ENCODE results near the gene CYP2C8.

CYP2C8 gene

GRCh38 chr10:94991243-94991888 lies 77.9 kb downstream of the CYP2C8 start:
- TF ChIP-seq ESRRG (CRISPR knock-in tag; IDR thresholded peaks at IDR 0.05) (no peak), ZNF565 (CRISPR knock-in tag; conservative IDR thresholded peaks at IDR 0.05; ENCODE audit: low read depth) (no peak), PPARA (CRISPR knock-in tag; IDR thresholded peaks at IDR 0.05; ENCODE audit: borderline replicate concordance) (no peak), TCF4 (CRISPR knock-in tag; IDR thresholded peaks at IDR 0.05; ENCODE audit: borderline replicate concordance) (no peak), CSDC2 (CRISPR knock-in tag; IDR thresholded peaks at IDR 0.05) (no peak), ARNTL (CRISPR knock-in tag; IDR thresholded peaks at IDR 0.05; ENCODE audit: borderline replicate concordance, low read depth) (no peak), TSHZ2 (CRISPR knock-in tag; IDR thresholded peaks at IDR 0.05) (no peak), ISL1 (CRISPR knock-in tag; IDR thresholded peaks at IDR 0.05) (no peak), POU6F1 (CRISPR knock-in tag; IDR thresholded peaks at IDR 0.05; ENCODE audit: borderline replicate concordance, low read depth) (no peak), ZFP3 (CRISPR knock-in tag; IDR thresholded peaks at IDR 0.05) (no peak), GLIS3 (CRISPR knock-in tag; IDR thresholded peaks at IDR 0.05) (no peak), ZNF70 (CRISPR knock-in tag; IDR thresholded peaks at IDR 0.05) (no peak), ZNF8 (CRISPR knock-in tag; IDR thresholded peaks at IDR 0.05) (no peak), OSR1 (CRISPR knock-in tag; IDR thresholded peaks at IDR 0.05) (no peak), RARB (CRISPR knock-in tag; IDR thresholded peaks at IDR 0.05) (no peak), ZC3H10 (CRISPR knock-in tag; IDR thresholded peaks at IDR 0.05) (no peak)
- no peak for ATAC-seq

- TF ChIP-seq POU6F1 (CRISPR knock-in tag; IDR thresholded peaks at IDR 0.05; ENCODE audit: borderline replicate concordance, low read depth) (no peak), TCF4 (CRISPR knock-in tag; IDR thresholded peaks at IDR 0.05; ENCODE audit: borderline replicate concordance) (no peak), GLIS3 (CRISPR knock-in tag; IDR thresholded peaks at IDR 0.05) (no peak), ZFP3 (CRISPR knock-in tag; IDR thresholded peaks at IDR 0.05) (no peak), ESRRG (CRISPR knock-in tag; IDR thresholded peaks at IDR 0.05) (no peak)
- no peak for ATAC-seq
Observed at GRCh38 chr10:94989192-94989591, 80.1 kb downstream of the CYP2C8 start.

Measured in SK-N-SH treated with all-trans-retinoic acid at 6 μM for 48 hours (cell line).